GM12874 (cell line): ENCODE measurements around the gene WIPF2.

Source experiments
- TF ChIP-seq, protein P1 (sequence below): IDR thresholded peaks from 2 replicates; pipeline ENCODE4 v1.5.1; 2011; ENCODE audit warnings: low read depth, mild to moderate bottlenecking, control low read depth, low read length, moderate library complexity; ENCODE audit not compliant: insufficient read depth

Gene WIPF2

DNA sequence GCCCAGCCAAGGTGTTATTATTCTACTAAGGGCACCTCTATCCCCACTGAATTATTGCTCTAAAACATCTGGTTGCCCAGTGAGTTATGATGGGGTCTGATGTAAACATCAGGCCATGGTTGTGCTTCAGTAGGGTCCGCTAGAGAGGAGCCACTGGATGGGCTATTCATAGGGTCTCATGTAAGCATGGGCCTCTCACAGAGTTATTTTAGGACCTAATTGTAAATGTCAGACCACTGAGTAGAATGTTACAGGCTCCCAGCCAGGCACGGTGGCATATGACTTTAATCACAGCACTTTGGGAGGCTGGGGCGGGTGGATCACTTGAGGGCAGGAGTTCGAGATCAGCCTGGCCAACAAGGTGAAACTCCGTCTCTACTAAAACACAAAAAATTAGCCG lies 36.5 kb upstream of the WIPF2 start:
- TF ChIP-seq, protein P1, sequence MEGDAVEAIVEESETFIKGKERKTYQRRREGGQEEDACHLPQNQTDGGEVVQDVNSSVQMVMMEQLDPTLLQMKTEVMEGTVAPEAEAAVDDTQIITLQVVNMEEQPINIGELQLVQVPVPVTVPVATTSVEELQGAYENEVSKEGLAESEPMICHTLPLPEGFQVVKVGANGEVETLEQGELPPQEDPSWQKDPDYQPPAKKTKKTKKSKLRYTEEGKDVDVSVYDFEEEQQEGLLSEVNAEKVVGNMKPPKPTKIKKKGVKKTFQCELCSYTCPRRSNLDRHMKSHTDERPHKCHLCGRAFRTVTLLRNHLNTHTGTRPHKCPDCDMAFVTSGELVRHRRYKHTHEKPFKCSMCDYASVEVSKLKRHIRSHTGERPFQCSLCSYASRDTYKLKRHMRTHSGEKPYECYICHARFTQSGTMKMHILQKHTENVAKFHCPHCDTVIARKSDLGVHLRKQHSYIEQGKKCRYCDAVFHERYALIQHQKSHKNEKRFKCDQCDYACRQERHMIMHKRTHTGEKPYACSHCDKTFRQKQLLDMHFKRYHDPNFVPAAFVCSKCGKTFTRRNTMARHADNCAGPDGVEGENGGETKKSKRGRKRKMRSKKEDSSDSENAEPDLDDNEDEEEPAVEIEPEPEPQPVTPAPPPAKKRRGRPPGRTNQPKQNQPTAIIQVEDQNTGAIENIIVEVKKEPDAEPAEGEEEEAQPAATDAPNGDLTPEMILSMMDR: no peak

DNA sequence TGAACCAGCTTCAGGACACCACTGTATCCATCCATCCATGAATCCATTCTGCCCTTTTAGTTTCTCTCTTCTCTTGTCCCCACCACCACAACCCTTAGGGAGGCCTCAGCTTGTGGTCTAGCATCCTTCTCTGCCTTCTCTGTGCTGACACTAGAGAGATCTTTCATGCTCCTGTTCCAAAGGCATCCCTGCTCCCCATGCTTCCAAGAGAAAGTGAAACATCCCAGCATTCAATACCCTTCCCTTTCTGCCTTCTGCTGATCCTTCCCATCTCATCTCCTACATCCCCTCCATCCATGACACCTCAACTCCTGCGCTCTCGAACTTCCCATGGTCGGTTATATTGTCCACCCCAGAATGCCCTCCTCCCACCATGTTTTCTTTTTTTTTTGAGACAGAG lies 31.9 kb upstream of the WIPF2 start:
- TF ChIP-seq, protein P1: no peak

DNA sequence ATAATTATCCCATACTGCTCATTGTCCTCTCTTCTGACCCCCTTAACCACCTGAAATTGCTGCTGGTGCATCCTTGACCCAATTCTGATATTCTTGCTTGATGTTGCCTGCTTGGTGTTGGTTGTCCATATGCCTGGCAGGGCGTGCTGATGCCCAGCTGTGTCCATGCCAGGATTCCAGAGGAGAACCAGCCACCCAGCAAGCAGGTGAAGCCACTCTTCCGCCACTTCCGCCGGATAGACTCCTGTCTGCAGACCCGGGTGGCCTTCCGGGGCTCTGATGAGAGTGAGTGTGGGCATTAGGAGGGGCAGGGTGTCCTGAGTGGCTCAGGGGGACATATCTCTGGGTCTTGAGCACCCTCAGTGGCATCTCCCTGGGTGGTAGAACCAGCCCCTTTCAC lies 30.4 kb upstream of the WIPF2 start:
- TF ChIP-seq, protein P1: no peak

DNA sequence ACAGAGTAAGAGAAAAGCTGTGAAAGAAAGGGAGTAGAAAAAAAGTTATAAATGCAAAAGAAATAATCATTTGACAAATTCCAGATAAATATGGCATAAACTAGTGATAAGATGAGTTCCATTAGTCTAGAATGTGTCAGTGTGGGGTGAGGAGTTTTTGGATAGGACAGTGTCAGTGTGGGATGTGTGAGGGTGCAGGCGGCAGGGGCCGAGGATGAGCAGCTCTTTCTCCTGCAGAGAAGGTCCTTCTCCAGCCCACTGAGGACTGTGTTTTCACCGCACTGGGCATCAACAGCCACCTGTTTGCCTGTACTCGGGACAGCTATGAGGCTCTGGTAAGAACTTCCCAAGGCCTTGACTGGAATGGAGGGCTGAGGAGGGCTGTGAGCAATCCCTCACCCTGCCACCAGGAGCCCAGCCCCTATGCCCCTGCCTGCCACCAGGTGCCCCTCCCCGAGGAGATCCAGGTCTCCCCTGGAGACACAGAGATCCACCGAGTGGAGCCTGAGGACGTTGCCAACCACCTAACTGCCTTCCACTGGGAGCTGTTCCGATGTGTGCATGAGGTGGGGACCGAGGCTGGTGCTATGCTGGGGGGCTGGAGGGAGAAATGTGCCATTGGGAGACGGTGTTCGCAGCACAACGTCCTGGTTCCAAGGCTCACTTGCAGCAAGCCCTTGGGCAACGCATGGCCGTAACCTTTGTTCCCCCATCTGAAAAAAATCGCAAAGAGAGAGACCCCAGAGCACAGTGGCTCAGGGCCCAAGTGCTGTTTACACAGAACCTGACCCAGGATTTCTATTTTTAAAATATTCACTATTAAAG lies 28.7 kb upstream of the WIPF2 start:
- TF ChIP-seq, protein P1: peak; percentile 69

DNA sequence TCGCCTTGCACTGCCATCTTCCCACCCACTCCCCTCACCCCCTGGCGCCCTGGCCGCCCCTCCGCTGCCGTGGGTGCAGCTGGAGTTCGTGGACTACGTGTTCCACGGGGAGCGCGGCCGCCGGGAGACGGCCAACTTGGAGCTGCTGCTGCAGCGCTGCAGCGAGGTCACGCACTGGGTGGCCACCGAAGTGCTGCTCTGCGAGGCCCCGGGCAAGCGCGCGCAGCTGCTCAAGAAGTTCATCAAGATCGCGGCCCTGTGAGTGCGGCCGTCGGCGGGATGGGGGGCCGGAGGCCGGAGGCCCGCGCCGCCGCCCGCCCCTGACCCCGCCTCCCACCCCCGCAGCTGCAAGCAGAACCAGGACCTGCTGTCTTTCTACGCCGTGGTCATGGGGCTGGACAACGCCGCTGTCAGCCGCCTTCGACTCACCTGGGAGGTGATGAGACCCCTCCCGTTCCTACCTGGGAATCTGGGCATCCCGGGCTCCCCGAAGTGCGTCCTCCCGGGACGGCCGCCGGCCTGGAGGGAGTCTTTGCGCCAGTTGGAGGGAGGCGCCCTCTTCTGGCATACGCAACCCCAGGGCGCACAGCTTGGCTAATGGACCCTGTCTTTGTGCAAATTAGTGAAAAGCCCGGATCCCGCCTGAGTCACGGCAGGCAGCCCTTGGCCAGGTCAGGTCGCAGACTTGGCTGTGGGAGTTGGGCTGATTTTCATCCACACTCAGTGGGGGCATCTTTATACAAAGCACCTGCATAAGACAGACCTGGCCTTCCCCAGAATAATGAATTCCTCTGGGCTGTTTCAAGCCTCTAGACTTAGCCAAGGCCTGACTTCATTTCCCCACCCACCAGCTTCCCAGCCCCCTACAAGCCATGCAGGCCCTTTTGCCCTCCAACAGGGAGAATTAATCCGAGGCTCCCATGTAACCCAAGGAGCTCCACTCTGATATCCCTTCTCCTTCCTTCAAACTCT lies 27.6 kb upstream of the WIPF2 start:
- TF ChIP-seq, protein P1: peak; percentile 89

DNA sequence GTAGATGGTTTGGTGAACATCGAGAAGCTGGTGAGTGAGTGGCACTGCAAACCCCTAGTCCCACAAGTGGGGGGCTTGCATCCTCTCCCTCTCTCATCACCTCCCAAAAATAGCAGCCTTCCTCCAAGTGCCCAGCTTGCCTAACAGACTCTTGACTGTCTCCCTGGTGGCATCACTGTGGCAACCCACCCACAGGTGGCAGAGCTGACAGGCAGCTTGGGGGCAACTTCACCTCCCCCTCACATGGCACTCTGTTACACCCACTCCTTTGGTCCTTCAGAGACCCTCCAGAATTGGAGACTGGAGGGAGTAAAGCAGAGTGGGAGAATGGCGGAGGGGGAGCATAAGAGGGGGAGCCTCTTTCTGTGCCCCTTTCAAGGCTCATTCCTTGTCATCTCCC lies 26.1 kb upstream of the WIPF2 start:
- TF ChIP-seq, protein P1: no peak

DNA sequence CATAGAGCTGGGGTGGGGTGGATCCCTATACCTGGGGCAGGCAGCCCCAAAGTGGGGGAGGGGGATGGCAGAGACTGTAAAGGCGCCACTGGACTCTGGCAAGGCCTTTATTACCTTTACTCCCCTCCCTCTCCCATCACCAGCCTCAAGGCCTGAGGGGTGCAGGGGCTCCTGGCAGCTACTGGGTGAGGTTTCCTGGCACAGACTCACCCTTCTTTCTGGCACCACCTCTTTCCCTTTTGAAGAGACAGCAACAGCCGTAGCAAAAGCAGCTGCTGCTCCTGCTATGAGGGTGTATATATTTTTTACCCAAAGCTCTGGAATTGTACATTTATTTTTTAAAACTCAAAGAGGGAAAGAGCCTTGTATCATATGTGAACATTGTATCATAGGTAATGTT lies 24.3 kb upstream of the WIPF2 start:
- TF ChIP-seq, protein P1: no peak
